Posterior vena cava (tissue), 2 donors: ENCODE measurements around the gene COX6A2. TPM values are rescaled to one million over a fixed set of nuclear protein-coding genes. Genes with fewer than 3 reads are reported as not detected.

Experiments used
- DNase-seq: peaks from one replicate; pipeline ENCODE4 v3.0.0-alpha.2; 2020; ENCODE audit warnings: low spot score
- intact Hi-C, 2 donors: fragments of 100-400 bp; cut with DNase I; formaldehyde crosslinking; loops; one replicate each; pipeline versions ENCODE4 v1.14.1 to v1.14.2; 2022 to 2023
- total RNA-seq, 2 donors: library from RNA; stranded (reverse); fragmentation: NEBNext Ultra II Directional; extraction: Animal tissue kit (Norgen Biotek cat#: 25700); gene quantifications; one replicate each; pipeline ENCODE4 v1.2.1, GENCODE V29; 2021
- donor health status: DM: yes; HTN: yes; CAD: no.
- donor health status: DM: yes; HTN: yes; CAD: no.

COX6A2 gene
- total RNA-seq, 2 donors from 2014 or later, result 1.1 to 1.5 TPM

DNA sequence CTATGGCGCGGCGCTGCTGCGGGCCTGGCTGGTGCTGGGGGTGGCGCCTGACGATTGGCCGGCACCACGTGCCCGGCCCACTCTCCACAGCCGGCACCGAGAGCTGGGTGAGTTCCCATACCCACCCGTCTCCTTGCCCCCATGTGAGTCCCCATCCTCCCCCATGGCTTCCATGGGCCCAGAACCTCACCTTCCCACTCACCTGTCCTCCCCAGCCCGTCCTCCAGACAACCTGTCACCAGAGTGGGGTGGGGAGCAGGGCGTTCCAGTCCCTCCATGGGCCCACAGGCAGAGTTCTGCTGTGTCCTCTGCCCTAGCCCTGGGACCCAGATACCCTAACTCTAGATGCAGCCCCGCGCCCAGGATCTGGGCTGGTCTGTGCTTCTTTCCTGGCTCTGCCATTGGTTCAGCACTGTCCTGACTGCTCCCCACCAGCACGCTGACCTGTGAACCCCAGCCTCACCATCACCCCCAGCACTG, 36.7 kb upstream of the COX6A2 start:
- DNase-seq, result peak; percentile 55
- intact Hi-C loops, result no loop called here

DNA sequence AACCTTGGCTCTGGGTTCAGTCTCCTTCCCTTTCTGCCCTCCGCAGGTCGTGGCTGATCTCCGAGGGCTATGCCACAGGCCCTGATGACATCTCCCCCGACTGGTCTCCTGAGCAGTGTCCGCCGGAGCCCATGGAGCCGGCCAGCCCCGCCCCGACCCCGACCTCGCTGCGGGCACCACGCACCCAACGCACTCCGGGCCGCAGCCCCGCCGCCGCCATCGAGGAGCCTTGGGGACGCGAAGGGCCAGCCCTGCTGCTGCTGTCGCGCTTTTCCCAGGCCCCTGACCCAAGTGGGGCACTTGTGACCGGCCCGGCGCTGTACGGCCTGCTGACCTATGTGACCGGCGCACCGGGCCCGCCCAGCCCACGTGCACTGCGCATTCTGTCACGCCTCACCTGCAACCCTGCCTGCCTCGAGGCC, 36.2 kb upstream of the COX6A2 start:
- intact Hi-C loops, result no loop called here
- DNase-seq, result peak; percentile 77

DNA sequence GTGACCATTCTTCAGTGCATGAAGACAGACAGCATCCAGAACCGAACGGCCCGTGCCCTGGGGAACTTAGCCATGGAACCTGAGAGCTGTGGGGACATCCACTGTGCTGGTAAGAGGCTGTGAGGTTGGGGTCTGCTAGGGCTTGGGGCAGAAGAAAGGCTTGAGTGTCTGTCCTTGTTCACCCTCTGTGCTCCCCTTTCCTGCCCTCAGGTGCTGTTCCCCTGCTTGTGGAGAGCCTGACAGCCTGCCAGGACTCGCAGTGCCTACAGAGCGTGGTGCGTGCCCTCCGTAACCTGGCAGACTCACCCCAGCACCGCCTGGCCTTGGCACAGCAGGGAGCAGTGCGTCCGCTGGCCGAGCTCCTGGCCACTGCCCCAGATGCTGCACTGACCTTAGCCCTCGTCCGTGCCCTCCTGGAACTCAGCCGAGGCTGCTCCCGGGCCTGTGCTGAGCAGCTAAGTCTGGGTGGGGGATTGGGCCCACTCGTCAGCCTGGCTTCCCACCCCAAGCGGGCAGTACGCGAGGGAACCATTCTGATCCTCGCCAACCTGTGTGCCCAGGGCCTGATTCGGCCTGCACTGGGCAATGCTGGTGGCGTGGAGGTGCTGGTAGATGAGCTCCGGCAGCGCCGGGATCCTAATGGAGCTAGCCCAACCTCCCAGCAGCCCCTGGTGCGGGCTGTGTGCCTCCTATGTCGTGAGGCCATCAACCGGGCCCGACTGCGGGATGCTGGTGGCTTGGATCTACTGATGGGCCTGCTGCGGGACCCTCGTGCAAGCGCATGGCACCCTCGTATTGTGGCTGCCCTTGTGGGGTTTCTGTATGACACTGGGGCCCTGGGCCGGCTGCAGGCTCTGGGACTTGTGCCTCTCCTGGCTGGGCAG, 34.0 kb upstream of the COX6A2 start:
- peak; percentile 82 for DNase-seq
- intact Hi-C loops, result no loop called here

DNA sequence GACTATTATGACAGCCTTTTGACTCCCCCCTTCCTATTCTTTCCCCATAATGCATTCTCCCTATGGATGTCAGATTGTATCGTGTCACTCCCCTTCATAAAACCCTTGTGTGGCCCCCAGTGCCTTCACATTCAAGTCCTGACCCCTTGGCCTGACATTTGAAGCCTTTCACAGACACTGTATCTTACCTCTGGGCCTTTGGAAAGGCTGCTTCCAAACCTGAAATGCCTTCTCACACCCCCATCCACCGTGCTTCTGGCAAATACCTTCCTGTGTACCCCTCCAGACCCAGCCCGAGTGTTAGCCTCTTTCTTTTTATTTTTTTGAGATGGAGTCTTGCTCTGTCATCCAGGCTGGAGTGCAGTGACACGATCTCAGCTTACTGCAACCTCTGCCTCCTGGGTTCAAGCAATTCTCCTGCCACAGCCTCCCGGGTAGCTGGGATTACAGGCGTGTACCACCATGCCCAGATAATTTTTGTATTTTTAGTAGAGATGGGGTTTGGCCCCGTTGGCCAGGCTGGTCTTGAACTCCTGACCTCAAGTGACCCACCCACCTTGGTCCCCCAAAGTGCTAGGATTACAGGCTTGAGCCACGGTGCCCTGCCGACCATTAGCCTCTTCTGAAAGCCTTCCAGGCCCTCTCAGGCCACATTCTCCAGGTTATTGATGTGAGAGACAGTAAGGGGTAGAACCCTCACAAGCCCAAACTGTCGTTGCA, 33.2 kb upstream of the COX6A2 start:
- intact Hi-C loops, result no loop called here
- peak; percentile 69 for DNase-seq

DNA sequence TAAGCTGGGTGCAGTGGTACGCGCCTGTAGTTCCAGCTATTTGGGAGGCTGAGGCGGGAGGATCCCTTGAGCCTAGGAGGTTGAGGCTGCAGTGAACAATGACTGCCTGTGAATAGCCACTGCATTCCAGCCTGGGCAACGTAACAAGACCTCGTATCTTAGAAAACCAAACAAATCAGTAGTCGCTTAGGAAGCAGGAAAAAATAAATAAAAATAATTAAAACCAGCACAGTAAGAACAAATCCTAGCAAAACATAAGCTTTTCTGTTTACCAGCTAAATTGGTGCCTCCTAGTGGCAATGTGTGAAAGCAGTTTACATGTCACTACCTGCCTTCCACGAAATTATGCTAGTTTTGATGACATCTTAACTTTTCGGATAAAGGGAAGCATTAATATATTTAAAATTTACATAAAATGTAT, 32.4 kb upstream of the COX6A2 start:
- intact Hi-C loops, result no loop called here
- DNase-seq, result peak; percentile 60

DNA sequence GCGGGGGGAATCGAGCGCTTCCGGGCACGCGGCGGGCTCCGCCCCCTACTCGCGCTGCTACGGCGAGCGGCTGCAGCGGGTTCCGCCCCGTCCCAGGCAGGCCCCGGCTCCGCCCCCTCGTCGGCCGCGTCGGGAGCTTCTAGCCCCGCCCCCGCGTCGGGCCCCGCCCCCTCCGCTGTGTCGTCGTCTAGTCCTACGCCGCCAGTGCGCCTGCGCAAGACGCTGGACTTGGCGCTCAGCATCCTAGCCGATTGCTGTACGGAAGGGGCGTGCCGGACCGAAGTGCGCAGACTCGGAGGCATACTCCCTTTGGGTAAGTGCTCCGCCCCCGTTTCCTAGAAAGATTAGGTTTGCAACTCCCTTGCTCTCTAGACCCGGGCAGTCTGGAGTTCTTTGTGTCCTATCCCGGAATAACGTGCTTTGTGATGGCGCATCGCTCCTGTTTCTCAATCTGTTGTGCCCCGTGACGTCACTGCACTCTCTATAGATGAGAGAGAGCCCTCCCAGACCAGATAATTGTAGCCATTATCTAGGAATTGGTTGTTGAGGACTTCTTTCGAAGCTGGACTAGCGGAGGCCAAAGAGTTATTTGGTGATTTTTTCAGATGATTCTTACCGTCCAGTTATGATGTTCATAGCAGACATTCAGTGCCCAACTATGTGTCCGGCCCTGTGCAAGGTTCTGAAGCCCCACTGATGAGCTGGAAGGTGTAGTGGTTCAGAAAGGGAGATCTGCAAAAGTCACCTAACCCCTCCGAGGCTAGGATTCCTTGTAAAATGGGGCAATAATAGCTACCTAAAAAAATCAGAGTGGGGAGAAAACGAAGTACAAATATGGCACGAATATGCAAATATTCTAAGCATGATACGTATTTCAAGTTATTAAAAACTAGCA, 31.8 kb upstream of the COX6A2 start:
- DNase-seq, result peak; percentile 100
- intact Hi-C loops, result loop anchor here in 1 of 2 donors (10.0 kb wide), 1 partner anchor 475 kb away; the partner anchor contains the start of gene HSD3B7

DNA sequence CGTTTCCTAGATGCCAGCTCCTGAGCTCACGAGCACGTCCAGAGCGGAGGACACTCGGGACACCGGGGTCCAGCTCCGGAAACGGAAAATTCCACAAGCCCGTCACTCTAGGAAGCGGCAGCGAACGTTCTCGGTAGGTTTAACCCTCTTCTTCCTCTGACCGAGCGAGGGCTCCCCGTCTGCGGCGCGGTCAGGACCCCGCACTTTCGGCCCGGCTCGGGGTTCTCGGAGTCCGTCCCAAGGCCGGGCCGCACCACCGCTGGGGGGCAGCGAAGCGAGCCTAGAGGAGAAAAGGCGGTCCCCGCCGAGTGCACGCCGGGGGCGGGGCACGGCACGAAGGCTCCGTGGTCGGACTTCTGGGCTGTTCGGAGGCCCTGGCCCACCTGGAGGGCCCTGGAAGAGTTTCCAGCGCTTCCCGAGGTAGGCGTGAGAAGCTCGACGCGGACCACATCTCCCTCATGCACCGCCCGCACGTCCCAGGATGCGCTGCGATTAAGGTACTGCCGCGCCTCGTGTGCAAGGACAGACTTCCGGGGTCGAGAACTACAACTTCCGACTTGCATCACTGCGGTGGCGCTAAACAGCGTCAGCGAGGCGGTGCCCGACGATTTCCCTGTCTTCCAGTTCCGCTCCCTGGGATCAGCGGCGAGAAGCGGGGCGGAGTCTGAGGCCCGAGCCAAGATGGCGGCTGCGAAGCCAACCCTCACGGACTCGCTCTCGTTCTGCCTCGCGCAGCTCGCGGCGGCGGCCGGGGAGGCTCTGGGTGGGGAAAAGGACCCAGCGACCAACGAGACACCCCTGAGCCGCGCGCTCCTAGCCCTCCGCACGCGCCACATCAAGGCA, 30.9 kb upstream of the COX6A2 start, which contains the start of gene ARMC5:
TSS of gene ARMC5 (plus strand) at position 658 of the 843 bp plus-strand sequence. CDS start at position 682, 24 bp downstream.
- peak; percentile 99 for DNase-seq
- intact Hi-C loops, result loop anchor here in 1 of 2 donors (10.0 kb wide), 1 partner anchor 474 kb away; the partner anchor contains the start of gene HSD3B7

DNA sequence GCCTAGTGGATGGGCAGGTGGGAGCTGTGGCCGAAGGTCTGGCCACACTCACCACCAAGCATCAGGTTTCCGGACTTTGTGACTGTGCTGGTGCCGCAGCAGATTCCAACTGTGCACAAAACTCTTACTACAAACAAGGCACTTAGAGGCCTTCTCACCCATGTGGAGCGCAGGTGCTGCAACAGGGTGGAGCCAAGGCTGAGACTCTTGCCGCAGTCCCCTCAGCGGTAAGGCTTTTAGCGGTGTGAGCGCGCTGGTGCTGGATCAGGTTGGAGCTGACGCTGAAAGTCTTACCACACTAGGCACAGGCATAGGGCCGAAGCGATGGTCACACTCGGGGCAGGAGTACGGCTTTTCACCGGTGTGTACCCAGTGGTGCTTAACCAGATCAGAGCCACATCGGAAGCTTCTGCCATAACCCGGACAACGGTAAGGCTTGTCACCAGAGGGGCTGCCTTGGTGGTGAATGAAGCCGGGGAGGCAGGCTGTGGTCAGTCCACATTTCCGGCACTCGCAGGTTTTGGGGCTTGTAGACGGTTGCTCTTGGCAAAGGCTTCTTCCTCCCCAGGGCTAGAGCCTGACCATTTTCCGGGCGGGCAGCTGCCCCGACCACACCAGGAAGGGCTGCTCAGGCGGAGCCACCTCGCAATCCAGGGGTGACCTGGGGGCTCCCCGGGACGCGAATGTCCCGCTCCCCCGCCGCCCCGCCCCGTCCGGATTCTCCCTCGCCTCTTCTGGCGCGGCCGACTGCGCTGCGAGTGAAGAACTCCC, 30.1 kb upstream of the COX6A2 start:
- intact Hi-C loops, result loop anchor here in 1 of 2 donors (10.0 kb wide), 1 partner anchor 473 kb away; the partner anchor contains the start of gene HSD3B7
- peak; percentile 90 for DNase-seq

DNA sequence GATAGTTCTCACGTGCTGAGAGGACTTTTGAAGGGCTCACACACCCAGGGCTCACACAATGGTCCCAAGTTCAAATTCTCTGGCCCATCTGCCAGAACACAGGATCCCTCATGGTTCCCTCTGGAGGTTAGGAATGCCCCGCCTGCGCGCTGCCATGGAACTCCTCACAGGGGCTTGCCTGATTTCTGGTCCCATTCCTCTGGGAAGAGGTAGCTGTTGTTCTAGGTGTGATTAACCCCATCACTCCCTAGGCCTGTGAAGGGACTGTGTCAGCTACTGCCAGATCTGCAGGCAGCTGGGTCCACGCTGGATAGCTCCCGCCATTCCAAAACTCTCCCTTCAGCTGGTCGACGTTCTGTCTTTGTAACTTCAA, 28.8 kb upstream of the COX6A2 start:
- DNase-seq, result peak; percentile 45
- intact Hi-C loops, result loop anchor here in 1 of 2 donors (10.0 kb wide), 1 partner anchor 472 kb away; the partner anchor contains the start of gene HSD3B7

DNA sequence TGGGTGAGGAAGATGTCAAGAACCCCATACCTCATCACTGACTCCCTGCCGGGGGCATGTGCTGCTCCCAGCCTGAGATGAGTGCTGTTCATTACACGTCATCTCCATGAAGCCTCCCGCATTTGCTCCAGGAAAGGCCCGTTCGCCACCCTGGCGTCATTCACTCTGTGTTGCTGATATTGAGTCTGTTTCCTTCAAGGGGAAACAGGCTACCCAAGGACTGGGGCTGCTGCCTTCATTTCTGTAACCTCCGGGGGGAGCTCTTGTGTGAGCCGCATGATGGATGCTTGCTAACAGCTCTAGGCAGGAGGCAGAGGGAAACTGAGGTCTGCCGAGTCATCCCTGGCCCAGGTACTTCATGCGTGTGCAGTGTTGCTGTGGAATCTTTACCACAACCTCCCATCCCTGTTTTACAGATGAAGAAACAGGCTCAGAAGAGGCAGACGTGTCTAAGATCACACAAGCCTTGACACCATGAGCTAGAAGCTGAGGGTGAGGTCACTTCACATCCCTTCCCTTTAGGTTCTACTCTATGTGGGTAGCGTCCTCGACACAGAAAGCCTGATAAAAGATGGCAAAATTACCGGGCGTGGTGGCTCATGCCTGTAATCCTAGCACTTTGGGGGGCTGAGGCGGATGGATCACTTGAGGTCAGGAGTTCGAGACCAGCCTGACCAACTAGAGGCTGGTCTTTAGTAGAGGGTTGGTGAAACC, 27.6 kb upstream of the COX6A2 start:
- intact Hi-C loops, result loop anchor here in 1 of 2 donors (10.0 kb wide), 1 partner anchor 471 kb away; the partner anchor contains the start of gene HSD3B7
- DNase-seq, result peak; percentile 75

DNA sequence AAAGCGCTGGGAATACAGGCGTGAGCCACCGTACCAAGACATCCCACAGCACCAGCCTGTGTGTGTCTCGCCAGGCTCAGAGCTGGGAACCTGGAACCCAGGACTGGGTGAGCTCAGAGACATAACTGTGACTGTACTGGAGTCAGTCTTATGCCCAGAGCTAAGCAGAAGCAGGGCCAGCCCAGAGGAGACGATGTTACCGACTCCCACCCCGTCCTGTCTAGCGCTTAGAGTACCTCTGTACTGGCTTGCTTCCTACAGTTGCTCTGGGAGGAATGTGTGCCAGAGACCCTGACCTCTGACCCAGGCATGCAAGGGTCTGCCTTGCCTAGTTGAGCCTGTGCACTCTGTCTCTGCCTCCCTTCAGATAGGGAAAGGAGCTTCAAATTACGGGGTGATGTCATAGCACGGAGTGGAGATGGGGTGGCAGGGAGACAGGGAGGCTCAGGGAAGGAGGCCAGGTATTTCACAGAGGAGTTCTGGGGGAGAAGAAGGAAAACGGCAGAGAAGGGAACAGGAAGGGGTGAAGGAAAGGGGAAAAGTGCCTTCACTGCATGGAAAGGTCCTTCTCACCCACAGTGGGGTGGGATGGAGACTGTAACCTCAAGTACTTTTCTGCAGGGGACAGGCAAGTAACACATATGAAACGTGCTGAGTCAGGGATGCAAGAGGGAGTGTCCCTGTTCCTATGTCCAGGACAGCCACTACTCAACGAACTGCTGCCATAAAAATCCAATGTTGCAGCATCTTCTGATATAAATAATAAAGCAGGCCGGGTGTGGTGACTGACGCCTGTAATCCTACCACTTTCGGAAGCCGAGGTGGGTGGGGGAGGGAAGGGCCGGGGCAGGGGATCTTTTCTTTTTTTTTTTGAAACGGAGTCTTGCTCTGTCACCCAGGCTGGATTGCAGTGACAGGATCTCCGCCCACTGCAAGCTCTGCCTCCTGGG, 25.4 kb upstream of the COX6A2 start:
- intact Hi-C loops, result loop anchor here in 1 of 2 donors (10.0 kb wide), 1 partner anchor 469 kb away; the partner anchor contains the start of gene HSD3B7
- DNase-seq, result peak; percentile 82

DNA sequence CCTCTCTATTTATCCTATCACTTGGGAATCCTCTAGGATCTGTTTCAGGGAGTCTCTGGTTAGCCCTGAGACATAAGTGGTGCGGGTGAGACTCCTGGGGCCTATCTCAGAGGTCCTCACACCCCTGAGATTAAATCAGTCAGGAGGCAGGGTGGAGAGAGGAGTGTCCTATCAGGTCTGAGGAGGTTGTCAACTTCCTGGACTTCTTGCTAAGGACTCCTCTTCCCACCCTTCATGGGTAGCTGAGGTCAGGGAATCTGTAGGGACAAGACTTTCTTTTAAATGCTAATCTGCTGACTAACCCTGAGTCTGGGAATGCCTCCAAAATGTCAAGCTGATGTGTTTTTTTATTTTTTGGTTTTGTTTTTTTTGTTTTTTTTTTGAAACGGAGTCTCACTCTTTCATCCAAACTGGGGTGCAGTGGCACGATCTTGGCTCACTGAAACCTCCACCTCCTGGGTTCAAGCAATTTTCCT, 24.5 kb upstream of the COX6A2 start:
- intact Hi-C loops, result loop anchor here in 1 of 2 donors (10.0 kb wide), 1 partner anchor 468 kb away; the partner anchor contains the start of gene HSD3B7
- DNase-seq, result peak; percentile 37

DNA sequence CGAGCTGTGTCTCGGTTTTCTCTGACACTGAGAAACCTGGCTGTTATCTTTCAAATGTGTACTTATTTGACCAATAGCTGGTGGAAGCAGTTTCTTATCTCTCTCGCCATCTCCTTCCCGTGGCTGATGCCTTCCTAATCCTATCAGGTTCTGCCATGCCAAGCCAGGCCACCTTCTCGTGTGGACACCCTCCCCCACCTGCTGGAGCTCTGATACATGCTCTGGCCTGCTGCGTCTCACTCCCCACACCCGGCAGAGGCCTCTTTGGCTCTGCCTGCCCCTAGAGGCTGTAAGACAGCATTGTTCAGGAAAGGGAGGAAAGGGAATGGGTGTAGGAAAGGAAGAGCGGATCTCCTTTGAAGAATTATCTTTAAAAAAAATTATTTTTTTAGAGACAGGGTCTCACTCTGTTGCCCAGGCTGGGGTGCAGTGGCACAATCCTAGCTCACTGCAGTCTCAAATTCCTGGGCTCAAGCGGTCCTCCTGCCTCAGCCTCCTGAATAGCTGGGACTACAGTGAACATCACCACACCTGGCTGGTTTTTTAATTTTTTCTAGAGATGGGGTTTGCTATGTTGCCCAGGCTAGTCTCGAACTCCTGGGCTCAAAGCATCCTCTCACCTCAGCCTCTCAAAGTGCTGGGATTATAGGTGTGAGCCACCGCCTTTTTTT, 23.7 kb upstream of the COX6A2 start:
- intact Hi-C loops, result loop anchor here in 1 of 2 donors (10.0 kb wide), 1 partner anchor 467 kb away; the partner anchor contains the start of gene HSD3B7

DNA sequence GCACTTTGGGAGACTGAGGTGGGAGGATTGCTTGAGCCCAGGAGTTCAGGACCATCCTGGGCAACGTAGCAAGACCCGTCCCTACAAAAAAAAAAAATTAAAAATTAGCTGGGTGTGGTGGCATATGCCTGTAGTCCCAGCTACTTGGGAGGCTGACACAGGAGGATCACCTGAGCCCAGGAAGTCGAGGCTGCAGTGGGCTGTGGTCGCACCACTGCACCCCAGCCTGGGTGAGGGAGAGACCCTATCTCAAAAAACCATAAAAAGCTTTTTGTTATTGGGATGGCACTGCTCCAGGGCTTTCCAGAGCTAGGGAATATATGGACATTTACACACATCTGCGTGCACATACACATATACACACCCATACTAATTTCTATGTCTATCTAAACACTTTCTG, 23.0 kb upstream of the COX6A2 start:
- DNase-seq, result no peak
- intact Hi-C loops, result loop anchor here in 1 of 2 donors (10.0 kb wide), 1 partner anchor 466 kb away; the partner anchor contains the start of gene HSD3B7

More for the DNA sequence above, 23.7 kb upstream of the COX6A2 start:
- peak; percentile 84 for DNase-seq
